ENCODE measurements around the gene GLIPR2. TPM values are rescaled to one million over a fixed set of nuclear protein-coding genes. Genes with fewer than 3 reads are reported as not detected.

Gene GLIPR2
- total and polyA plus RNA-seq, 10 donors: 25.2 to 72.1 (median 37.0) TPM

- H3K4me1 ChIP-seq: peaks cover 5 to 39% (median 23%) of the 10 kb centered on the region in 6 donors
- H3K4me3 ChIP-seq: no peak overlapping the region
- DNase-seq: no peak
- intact Hi-C loops (cut with DNase I; ENCODE audit: low total_unique reads): no loop called here
- H3K9me3 ChIP-seq: no peaks in the 10 kb centered on the region
- TF ChIP-seq CTCF (IDR thresholded peaks at IDR 0.05 in 8 of 11, conservative IDR thresholded peaks at IDR 0.05 in 3 of 11) (no peak), POLR2AphosphoS5 (IDR thresholded peaks at IDR 0.05) (no peak), POLR2A (IDR thresholded peaks at IDR 0.05) (no peak)
- H3K36me3 ChIP-seq: peaks cover 0 to 41% (median 5%) of the 10 kb centered on the region in 6 donors
- WGBS, 5 donors: 81 to 85% (median 83%) methylated on average over 6 of the region's 6 CpGs
- peaks cover 0 to 6% (median 0%) of the 10 kb centered on the region in 7 donors for H3K27me3 ChIP-seq (replicated peaks in 1 of 7)
- H3K27ac ChIP-seq: peak overlapping the region in 1 of 8 donors; percentile 60
Measured at GRCh38 chr9:36164372-36164771, 27.8 kb downstream of the GLIPR2 start.

GRCh38 chr9:36164989-36165388, 28.5 kb downstream of the GLIPR2 start:
- intact Hi-C loops (cut with DNase I; ENCODE audit: low total_unique reads): no loop called here
- peak overlapping the region in 1 of 8 donors; percentile 11 for H3K27ac ChIP-seq

GRCh38 chr9:36165826-36166167, 29.3 kb downstream of the GLIPR2 start:
- peaks cover 5 to 39% (median 23%) of the 10 kb centered on the region in 6 donors for H3K4me1 ChIP-seq
- H3K4me3 ChIP-seq: peak overlapping the region in 4 of 8 donors; percentile 47 to 72 (median 50)
- intact Hi-C loops (cut with DNase I; ENCODE audit: low total_unique reads): no loop called here
- H3K36me3 ChIP-seq: peaks cover 0 to 27% (median 2%) of the 10 kb centered on the region in 6 donors
- no peak for DNase-seq
- peak overlapping the region in 1 of 8 donors; percentile 76 for H3K27ac ChIP-seq
- TF ChIP-seq CTCF (IDR thresholded peaks at IDR 0.05 in 8 of 11, conservative IDR thresholded peaks at IDR 0.05 in 3 of 11): no peak
- no peak for TF ChIP-seq POLR2AphosphoS5 (IDR thresholded peaks at IDR 0.05)
- TF ChIP-seq POLR2A (IDR thresholded peaks at IDR 0.05): no peak
- H3K9me3 ChIP-seq: no peaks in the 10 kb centered on the region
- WGBS, 5 donors: 57 to 82% (median 70%) methylated on average over 12 of the region's 12 CpGs
- peaks cover 0 to 6% (median 0%) of the 10 kb centered on the region in 7 donors for H3K27me3 ChIP-seq (replicated peaks in 1 of 7)

More at GRCh38 chr9:36164989-36165388, 28.5 kb downstream of the GLIPR2 start:
- Histone ChIP-seq H3K9me3 (no peaks in the 10 kb centered on the region), H3K36me3 (peaks cover 0 to 35% (median 5%) of the 10 kb centered on the region in 6 donors), H3K4me1 (peaks cover 5 to 39% (median 23%) of the 10 kb centered on the region in 6 donors), H3K4me3 (no peak overlapping the region), H3K27me3 (replicated peaks in 1 of 7) (peaks cover 0 to 6% (median 0%) of the 10 kb centered on the region in 7 donors)
- 70 to 93% (median 83%) methylated on average over 3 of the region's 3 CpGs for WGBS, 5 donors
- no peak for TF ChIP-seq POLR2A (IDR thresholded peaks at IDR 0.05)
- TF ChIP-seq CTCF (IDR thresholded peaks at IDR 0.05 in 8 of 11, conservative IDR thresholded peaks at IDR 0.05 in 3 of 11): no peak
- TF ChIP-seq POLR2AphosphoS5 (IDR thresholded peaks at IDR 0.05): peak in 1 of 3 donors; percentile 30
- DNase-seq: no peak

- peak overlapping the region in 2 of 8 donors; percentile 37 to 76 for H3K27ac ChIP-seq
- intact Hi-C loops (cut with DNase I; ENCODE audit: low total_unique reads): no loop called here
- H3K4me1 ChIP-seq: peaks cover 5 to 39% (median 23%) of the 10 kb centered on the region in 6 donors
- 6 to 15% (median 8%) methylated on average over 29 to 58 of the region's 58 CpGs for WGBS, 5 donors
- peaks cover 0 to 22% (median 2%) of the 10 kb centered on the region in 6 donors for H3K36me3 ChIP-seq
- TF ChIP-seq CTCF (IDR thresholded peaks at IDR 0.05 in 8 of 11, conservative IDR thresholded peaks at IDR 0.05 in 3 of 11): peak; percentile 85 to 99 (median 97)
- TF ChIP-seq POLR2A (IDR thresholded peaks at IDR 0.05): no peak
- TF ChIP-seq POLR2AphosphoS5 (IDR thresholded peaks at IDR 0.05): peak; percentile 59 to 87 (median 71)
- peak overlapping the region; percentile 35 to 72 (median 48) for H3K4me3 ChIP-seq
- DNase-seq: peak; percentile 96
- H3K27me3 ChIP-seq (replicated peaks in 1 of 7): peaks cover 0 to 6% (median 0%) of the 10 kb centered on the region in 7 donors
- H3K9me3 ChIP-seq: no peaks in the 10 kb centered on the region
Measured at GRCh38 chr9:36166168-36166927, 29.8 kb downstream of the GLIPR2 start.
